IMR-90 (cell line): Measurements from ENCODE around the gene CHRDL1. TPM values are rescaled to one million over a fixed set of nuclear protein-coding genes. Genes with fewer than 3 reads are reported as not detected.

Experiments
- ATAC-seq: fragments of 200-7000 bp; cut with Tn5 transposase; 2 replicates; pipeline ENCODE4 v1.9.1; 2020; ENCODE audit warnings: low read depth, mild to moderate bottlenecking, moderate library complexity
- BruUV-seq: library from RNA; stranded (reverse); fragments of 400-500 nt; replicated peaks from 2 replicates; lab custom pipeline; 2021; lab: Mats Ljungman, UMichigan
- CTCF ChIA-PET: fragments of 300-600 bp; formaldehyde crosslinking; extraction: SDS; loops from one replicate; lab custom pipeline; 2021; ENCODE audit warnings: antibody characterized with exemption; lab: Yijun Ruan, JAX
- POLR2A ChIA-PET: fragments of 300-600 bp; sonication (Branson Sonifier 250); formaldehyde crosslinking; loops from one replicate; lab custom pipeline; 2022; ENCODE audit warnings: antibody characterized with exemption; ENCODE audit not compliant: unreplicated experiment; lab: Charles Lee
- DNase-seq: peaks from one replicate; pipeline ENCODE4 v3.0.0; 2013
- H2AFZ ChIP-seq: replicated peaks from 2 replicates; pipeline ENCODE3; 2013; ENCODE audit warnings: low read length, mild to moderate bottlenecking; ENCODE audit not compliant: poor library complexity
- H2AK5ac ChIP-seq: 2 replicates; pipeline ENCODE4 v1.6.1; 2013; ENCODE audit warnings: low read depth, low read length, inconsistent platforms
- H2AK9ac ChIP-seq: replicated peaks from 2 replicates; pipeline ENCODE3; 2013; ENCODE audit warnings: mild to moderate bottlenecking, low read depth, low read length, moderate library complexity; ENCODE audit not compliant: poor library complexity
- H2BK120ac ChIP-seq: 2 replicates; pipeline ENCODE4 v1.6.1; 2013; ENCODE audit warnings: low read depth, low read length, inconsistent platforms
- H2BK15ac ChIP-seq: 3 replicates; pipeline ENCODE4 v1.6.1; 2013; ENCODE audit warnings: low read depth, low read length, inconsistent platforms
- H2BK20ac ChIP-seq: 2 replicates; pipeline ENCODE4 v1.6.1; 2013; ENCODE audit warnings: low read depth, mild to moderate bottlenecking, inconsistent platforms, low read length, moderate library complexity
- H2BK5ac ChIP-seq: 2 replicates; pipeline ENCODE4 v1.6.1; 2013; ENCODE audit warnings: mild to moderate bottlenecking, low read depth, low read length, inconsistent platforms; ENCODE audit not compliant: poor library complexity, severe bottlenecking
- H3K14ac ChIP-seq: replicated peaks from 2 replicates; pipeline ENCODE4 v1.6.1; 2013; ENCODE audit warnings: low read depth, low read length, inconsistent platforms
- H3K18ac ChIP-seq: 2 replicates; pipeline ENCODE4 v1.6.1; 2013; ENCODE audit warnings: low read depth, low read length, control low read depth
- H3K23ac ChIP-seq: 2 replicates; pipeline ENCODE4 v1.6.1; 2013; ENCODE audit warnings: low read depth, low read length, inconsistent platforms
- H3K27ac ChIP-seq: 2 replicates; pipeline ENCODE4 v1.5.1; 2013; ENCODE audit warnings: mild to moderate bottlenecking, control low read depth, low read length; ENCODE audit not compliant: insufficient read depth
- H3K27me3 ChIP-seq: 2 replicates; pipeline ENCODE4 v1.6.1; 2013; ENCODE audit warnings: low read length; ENCODE audit not compliant: control insufficient read depth, insufficient read depth
- H3K36me3 ChIP-seq: 2 replicates; pipeline ENCODE4 v1.6.1; 2013; ENCODE audit warnings: low read length, mixed read lengths; ENCODE audit not compliant: control insufficient read depth, insufficient read depth
- H3K4ac ChIP-seq: 2 replicates; pipeline ENCODE4 v1.6.1; 2013; ENCODE audit warnings: low read depth, low read length, inconsistent platforms
- H3K4me1 ChIP-seq: 2 replicates; pipeline ENCODE4 v1.6.1; 2013; ENCODE audit warnings: low read length, mixed read lengths; ENCODE audit not compliant: control insufficient read depth, insufficient read depth
- H3K4me2 ChIP-seq: 2 replicates; pipeline ENCODE4 v1.6.1; 2013; ENCODE audit warnings: low read depth, mild to moderate bottlenecking, control low read depth, low read length, moderate library complexity
- H3K4me3 ChIP-seq: 2 replicates; pipeline ENCODE4 v1.5.1; 2013; ENCODE audit warnings: low read depth, mild to moderate bottlenecking, control low read depth, low read length, moderate library complexity; ENCODE audit not compliant: insufficient read depth
- H3K56ac ChIP-seq: 2 replicates; pipeline ENCODE4 v1.6.1; 2013; ENCODE audit warnings: low read length, inconsistent platforms; ENCODE audit not compliant: insufficient read depth; ENCODE audit errors: extremely low read depth
- H3K79me1 ChIP-seq, 2 experiments: 2 replicates each; pipeline ENCODE4 v1.6.1; 2013; ENCODE audit warnings: low read length in 2 of 2, inconsistent platforms in 1 of 2, low read depth in 1 of 2
- H3K9ac ChIP-seq: 2 replicates; pipeline ENCODE4 v1.6.1; 2013; ENCODE audit warnings: low read depth, low read length, control low read depth
- H3K9me1 ChIP-seq: 2 replicates; pipeline ENCODE4 v1.6.1; 2013; ENCODE audit warnings: low read length, inconsistent platforms; ENCODE audit not compliant: insufficient read depth
- H3K9me3 ChIP-seq: 2 replicates; pipeline ENCODE4 v1.6.1; 2013; ENCODE audit warnings: low read length; ENCODE audit not compliant: control insufficient read depth, insufficient read depth
- H4K20me1 ChIP-seq: 2 replicates; pipeline ENCODE4 v1.6.1; 2013; ENCODE audit warnings: low read length, inconsistent platforms; ENCODE audit not compliant: insufficient read depth
- H4K5ac ChIP-seq: 2 replicates; pipeline ENCODE4 v1.6.1; 2013; ENCODE audit warnings: mild to moderate bottlenecking, low read depth, low read length, control low read depth
- H4K8ac ChIP-seq, 2 experiments: 2 replicates each; pipeline ENCODE4 v1.6.1; 2013; ENCODE audit warnings: low read depth in 2 of 2, low read length in 2 of 2, control low read depth in 1 of 2, inconsistent platforms in 1 of 2
- H4K91ac ChIP-seq: 2 replicates; pipeline ENCODE4 v1.6.1; 2013; ENCODE audit warnings: low read depth, low read length, inconsistent platforms; ENCODE audit not compliant: insufficient read depth
- CHD1 ChIP-seq: IDR thresholded peaks from 2 replicates; pipeline ENCODE4 v1.6.1; 2012; ENCODE audit warnings: low read depth, low read length, improper control_type of control experiment
- FOS ChIP-seq: fragments of 150-350 bp; IDR thresholded peaks from 2 replicates; pipeline ENCODE4 v1.6.1; 2016; ENCODE audit warnings: low read depth, low read length
- MAFK ChIP-seq: IDR thresholded peaks from 2 replicates; pipeline ENCODE4 v1.6.1; 2012; ENCODE audit warnings: low read depth, low read length, improper control_type of control experiment
- MAZ ChIP-seq: IDR thresholded peaks from 2 replicates; pipeline ENCODE4 v1.6.1; 2012; ENCODE audit warnings: low read depth, mild to moderate bottlenecking, low read length, improper control_type of control experiment, moderate library complexity, borderline replicate concordance
- MXI1 ChIP-seq: IDR thresholded peaks from 2 replicates; pipeline ENCODE4 v1.6.1; 2012; ENCODE audit warnings: low read depth, mild to moderate bottlenecking, low read length, moderate library complexity, borderline replicate concordance
- NFE2L2 ChIP-seq: fragments of 150-350 bp; IDR thresholded peaks from 2 replicates; pipeline ENCODE4 v1.6.1; 2016; ENCODE audit warnings: low read depth, mild to moderate bottlenecking, low read length
- POLR2A ChIP-seq: IDR thresholded peaks from 2 replicates; pipeline ENCODE4 v1.6.1; 2012; ENCODE audit warnings: mild to moderate bottlenecking, low read depth, low read length
- RAD21 ChIP-seq: IDR thresholded peaks from 2 replicates; pipeline ENCODE4 v1.6.1; 2012; ENCODE audit warnings: low read length, improper control_type of control experiment
- RCOR1 ChIP-seq: IDR thresholded peaks from 2 replicates; pipeline ENCODE4 v1.6.1; 2012; ENCODE audit warnings: mild to moderate bottlenecking, low read length, improper control_type of control experiment; ENCODE audit not compliant: insufficient replicate concordance
- RFX5 ChIP-seq: IDR thresholded peaks from 2 replicates; pipeline ENCODE4 v1.8.0; 2012; ENCODE audit warnings: low read depth, mild to moderate bottlenecking, low read length, moderate library complexity
- SMC3 ChIP-seq: fragments of 150-350 bp; IDR thresholded peaks from 2 replicates; pipeline ENCODE4 v1.6.1; 2016; ENCODE audit warnings: low read depth, mild to moderate bottlenecking, antibody characterized with exemption, low read length, moderate library complexity
- WGBS, 2 experiments: methylation state at CpG; one replicate each; pipeline versions ENCODE4 v1.1.5 to v1.1.7; 2013; ENCODE audit warnings: missing lambda C conversion rate in 2 of 2; ENCODE audit not compliant: insufficient read length in 1 of 2; ENCODE audit errors: extremely low coverage in 2 of 2; 5-methylcytosine and 5-hydroxymethylcytosine counted together
- dilution Hi-C: fragments of 300-500 bp; cut with HindIII; formaldehyde crosslinking; loops from one replicate; pipeline ENCODE4 v1.14.3; 2018; ENCODE audit warnings: low sequenced_read_pairs; ENCODE audit not compliant: unreplicated experiment
- in situ Hi-C: fragments of 300-500 bp; cut with MboI; formaldehyde crosslinking; loops from 3 replicates; pipeline ENCODE4 v1.14.3; 2019; ENCODE audit warnings: low sequenced_read_pairs, inconsistent platforms, mixed read lengths
- intact Hi-C: fragments of 100-400 bp; cut with micrococcal nuclease; formaldehyde crosslinking; loops from 2 replicates; pipeline ENCODE4 v1.10.0; 2022
- polyA plus RNA-seq, 3 experiments: library from polyadenylated mRNA; depleted of rRNA; stranded (reverse); fragments of >200 nt; gene quantifications; 2 replicates each; pipeline ENCODE4 v1.2.3, GENCODE V29; 2012; ENCODE audit warnings: low replicate concordance in 1 of 3
- total RNA-seq: library from RNA; depleted of rRNA; stranded (reverse); fragments of >200 nt; gene quantifications from 2 replicates; pipeline ENCODE4 v1.2.3, GENCODE V29; 2012
- TF ChIP-seq, protein P1 (sequence below): fragments of 150-350 bp; IDR thresholded peaks from 2 replicates; pipeline ENCODE4 v1.6.1; 2016; ENCODE audit warnings: low read depth, mild to moderate bottlenecking, low read length, moderate library complexity, borderline replicate concordance
- TF ChIP-seq, protein P2 (sequence below): conservative IDR thresholded peaks from 2 replicates; pipeline ENCODE4 v1.5.1; 2012; ENCODE audit warnings: mild to moderate bottlenecking, low read depth, low read length, improper control_type of control experiment
- TF ChIP-seq, protein P3 (sequence below): fragments of 150-350 bp; IDR thresholded peaks from 2 replicates; pipeline ENCODE4 v1.6.1; 2017; ENCODE audit warnings: mild to moderate bottlenecking, antibody characterized with exemption, low read length, low read depth

CHRDL1 gene
- total and polyA plus RNA-seq, 2 of the 4 experiments (the other 2 are of a cell fraction): 0.36 to 0.58 TPM

DNA sequence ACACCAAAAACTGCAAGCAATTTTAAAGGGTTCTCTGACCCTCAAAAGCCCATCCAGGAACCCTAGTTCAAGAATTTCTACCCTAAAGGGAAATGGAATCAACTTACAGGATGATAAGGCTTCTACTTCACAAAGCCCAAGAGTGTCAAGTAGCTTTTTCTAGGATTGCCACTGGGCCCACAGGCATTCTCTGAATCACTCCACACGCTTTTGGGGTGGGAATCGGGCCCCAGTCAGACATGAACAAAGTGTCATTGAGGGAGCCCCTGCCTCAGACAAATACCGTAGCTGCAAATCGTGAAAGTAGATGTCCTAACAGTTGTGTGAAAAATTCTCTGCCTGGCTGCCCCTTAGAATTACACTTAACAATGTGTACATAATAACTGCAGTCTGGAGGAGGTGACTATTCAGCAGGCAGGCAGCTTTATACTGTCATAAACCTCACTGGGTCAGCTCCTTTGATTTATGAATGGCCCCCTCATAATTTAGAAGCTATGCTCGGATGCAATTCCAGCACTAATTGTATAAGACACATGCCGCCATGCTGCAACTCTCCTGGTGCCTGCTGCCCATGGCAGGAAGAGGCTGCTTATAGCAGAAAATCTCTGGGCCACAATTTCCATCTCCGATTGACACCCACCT lies 36.7 kb downstream of the CHRDL1 start:
- H3K14ac ChIP-seq: no peak overlapping the region
- intact Hi-C loops (no loop called here), in situ Hi-C loops (no loop called here), dilution Hi-C loops (no loop called here)
- no peak overlapping the region for H3K4me2 ChIP-seq
- H2BK20ac ChIP-seq: no peak overlapping the region
- H3K27me3 ChIP-seq: no peaks in the 10 kb centered on the region; the same call in 1 of the 2 replicates
- H4K91ac ChIP-seq: no peak overlapping the region
- no peak overlapping the region for H4K8ac ChIP-seq
- H3K4ac ChIP-seq: no peak overlapping the region
- 0 out of 2 replicates have a peak, but pooled peaks cover 2% of the 10 kb centered on the region for H3K9me3 ChIP-seq
- CTCF ChIA-PET: no interaction called here
- no peak overlapping the region for H2AK5ac ChIP-seq
- H3K18ac ChIP-seq: no peak overlapping the region
- no peak overlapping the region for H3K23ac ChIP-seq
- no peak overlapping the region for H2BK15ac ChIP-seq
- H3K9me1 ChIP-seq: no peaks in the 10 kb centered on the region
- no peak overlapping the region for H2AK9ac ChIP-seq
- no peak overlapping the region for H2AFZ ChIP-seq
- no CpG with 5 or more reads among the region's 7 CpGs for WGBS, 2 experiments
- no peaks in the 10 kb centered on the region for H3K36me3 ChIP-seq
- no peak for ATAC-seq
- TF ChIP-seq RCOR1 (no peak), CHD1 (no peak), RFX5 (no peak), RAD21 (no peak), NFE2L2 (no peak), MXI1 (no peak), MAFK (no peak), POLR2A (no peak), MAZ (no peak), FOS (no peak), SMC3 (no peak)
- TF ChIP-seq, protein P1, sequence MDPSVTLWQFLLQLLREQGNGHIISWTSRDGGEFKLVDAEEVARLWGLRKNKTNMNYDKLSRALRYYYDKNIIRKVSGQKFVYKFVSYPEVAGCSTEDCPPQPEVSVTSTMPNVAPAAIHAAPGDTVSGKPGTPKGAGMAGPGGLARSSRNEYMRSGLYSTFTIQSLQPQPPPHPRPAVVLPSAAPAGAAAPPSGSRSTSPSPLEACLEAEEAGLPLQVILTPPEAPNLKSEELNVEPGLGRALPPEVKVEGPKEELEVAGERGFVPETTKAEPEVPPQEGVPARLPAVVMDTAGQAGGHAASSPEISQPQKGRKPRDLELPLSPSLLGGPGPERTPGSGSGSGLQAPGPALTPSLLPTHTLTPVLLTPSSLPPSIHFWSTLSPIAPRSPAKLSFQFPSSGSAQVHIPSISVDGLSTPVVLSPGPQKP: no peak
- TF ChIP-seq, protein P2, sequence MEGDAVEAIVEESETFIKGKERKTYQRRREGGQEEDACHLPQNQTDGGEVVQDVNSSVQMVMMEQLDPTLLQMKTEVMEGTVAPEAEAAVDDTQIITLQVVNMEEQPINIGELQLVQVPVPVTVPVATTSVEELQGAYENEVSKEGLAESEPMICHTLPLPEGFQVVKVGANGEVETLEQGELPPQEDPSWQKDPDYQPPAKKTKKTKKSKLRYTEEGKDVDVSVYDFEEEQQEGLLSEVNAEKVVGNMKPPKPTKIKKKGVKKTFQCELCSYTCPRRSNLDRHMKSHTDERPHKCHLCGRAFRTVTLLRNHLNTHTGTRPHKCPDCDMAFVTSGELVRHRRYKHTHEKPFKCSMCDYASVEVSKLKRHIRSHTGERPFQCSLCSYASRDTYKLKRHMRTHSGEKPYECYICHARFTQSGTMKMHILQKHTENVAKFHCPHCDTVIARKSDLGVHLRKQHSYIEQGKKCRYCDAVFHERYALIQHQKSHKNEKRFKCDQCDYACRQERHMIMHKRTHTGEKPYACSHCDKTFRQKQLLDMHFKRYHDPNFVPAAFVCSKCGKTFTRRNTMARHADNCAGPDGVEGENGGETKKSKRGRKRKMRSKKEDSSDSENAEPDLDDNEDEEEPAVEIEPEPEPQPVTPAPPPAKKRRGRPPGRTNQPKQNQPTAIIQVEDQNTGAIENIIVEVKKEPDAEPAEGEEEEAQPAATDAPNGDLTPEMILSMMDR: no peak
- TF ChIP-seq, protein P3, sequence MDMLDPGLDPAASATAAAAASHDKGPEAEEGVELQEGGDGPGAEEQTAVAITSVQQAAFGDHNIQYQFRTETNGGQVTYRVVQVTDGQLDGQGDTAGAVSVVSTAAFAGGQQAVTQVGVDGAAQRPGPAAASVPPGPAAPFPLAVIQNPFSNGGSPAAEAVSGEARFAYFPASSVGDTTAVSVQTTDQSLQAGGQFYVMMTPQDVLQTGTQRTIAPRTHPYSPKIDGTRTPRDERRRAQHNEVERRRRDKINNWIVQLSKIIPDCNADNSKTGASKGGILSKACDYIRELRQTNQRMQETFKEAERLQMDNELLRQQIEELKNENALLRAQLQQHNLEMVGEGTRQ: no peak
- no peak overlapping the region for H2BK120ac ChIP-seq
- no peaks in the 10 kb centered on the region for H4K20me1 ChIP-seq
- no peaks in the 10 kb centered on the region for H3K4me1 ChIP-seq
- H2BK5ac ChIP-seq: no peak overlapping the region
- POLR2A ChIA-PET: no interaction called here
- H3K4me3 ChIP-seq: no peak overlapping the region
- no peaks in the 10 kb centered on the region for H3K79me1 ChIP-seq
- no peak overlapping the region for H4K5ac ChIP-seq
- BruUV-seq: no TSS peak
- H3K56ac ChIP-seq: no peak overlapping the region
- H3K9ac ChIP-seq: no peak overlapping the region
- no peak for DNase-seq
- H3K27ac ChIP-seq: no peak overlapping the region
